Measurements from ENCODE around the gene EBF3. TPM values are rescaled to one million over a fixed set of nuclear protein-coding genes. Genes with fewer than 3 reads are reported as not detected.

EBF3 gene
- total and polyA plus RNA-seq, 4 donors = 14.3 to 166 (median 116) TPM

DNA sequence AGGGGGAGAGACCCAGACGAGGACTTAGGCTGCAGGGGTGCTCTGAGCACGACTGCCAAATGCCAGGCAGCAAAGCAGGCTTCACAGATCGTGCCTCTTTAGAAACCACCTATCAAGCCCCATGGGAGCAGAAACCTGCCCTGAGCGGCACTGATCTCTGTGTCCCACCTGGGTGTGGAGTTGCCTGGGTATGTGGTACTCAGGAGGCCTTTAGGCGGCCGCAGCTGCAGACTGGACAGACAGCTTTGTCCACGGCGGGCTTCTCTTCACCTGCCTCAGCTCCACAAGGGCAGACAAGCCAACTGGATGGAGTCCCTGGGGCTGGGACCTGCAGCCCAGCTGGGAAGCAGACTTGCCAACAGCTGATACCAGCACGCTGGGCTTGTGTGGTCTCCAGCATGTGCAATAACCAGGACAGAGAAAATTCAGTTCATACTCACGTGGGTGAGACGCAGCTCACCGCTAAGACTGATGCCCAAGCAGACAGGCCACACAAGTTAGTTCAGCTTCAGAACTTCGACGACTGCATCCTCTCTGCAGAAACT lies 163.2 kb downstream of the EBF3 start:
- 66% methylated on average over 12 of the region's 14 CpGs for WGBS (ENCODE audit: insufficient coverage)
- Histone ChIP-seq H3K27me3 (ENCODE audit: control insufficient read depth, insufficient read depth, low read length) (no peaks in the 10 kb centered on the region), H3K36me3 (ENCODE audit: control insufficient read depth, insufficient read depth, low read length) (no peaks in the 10 kb centered on the region), H3K4me3 (ENCODE audit: low read depth, low read length) (no peak overlapping the region), H3K27ac (ENCODE audit: low read depth, low read length) (no peak overlapping the region), H3K4me1 (ENCODE audit: control insufficient read depth, insufficient read depth, low read length) (peaks cover 14% of the 10 kb centered on the region), H3K9me3 (ENCODE audit: control insufficient read depth, insufficient read depth, low read length) (peaks cover 9% of the 10 kb centered on the region)
- DNase-seq (ENCODE audit: low read depth in 4 of 6, low spot score in 6 of 6) = no peak

- WGBS (ENCODE audit: insufficient coverage) = 38% methylated on average over 3 of the region's 3 CpGs
Observed at GRCh38 chr10:129799942-129800341, 164.1 kb downstream of the EBF3 start.

DNA sequence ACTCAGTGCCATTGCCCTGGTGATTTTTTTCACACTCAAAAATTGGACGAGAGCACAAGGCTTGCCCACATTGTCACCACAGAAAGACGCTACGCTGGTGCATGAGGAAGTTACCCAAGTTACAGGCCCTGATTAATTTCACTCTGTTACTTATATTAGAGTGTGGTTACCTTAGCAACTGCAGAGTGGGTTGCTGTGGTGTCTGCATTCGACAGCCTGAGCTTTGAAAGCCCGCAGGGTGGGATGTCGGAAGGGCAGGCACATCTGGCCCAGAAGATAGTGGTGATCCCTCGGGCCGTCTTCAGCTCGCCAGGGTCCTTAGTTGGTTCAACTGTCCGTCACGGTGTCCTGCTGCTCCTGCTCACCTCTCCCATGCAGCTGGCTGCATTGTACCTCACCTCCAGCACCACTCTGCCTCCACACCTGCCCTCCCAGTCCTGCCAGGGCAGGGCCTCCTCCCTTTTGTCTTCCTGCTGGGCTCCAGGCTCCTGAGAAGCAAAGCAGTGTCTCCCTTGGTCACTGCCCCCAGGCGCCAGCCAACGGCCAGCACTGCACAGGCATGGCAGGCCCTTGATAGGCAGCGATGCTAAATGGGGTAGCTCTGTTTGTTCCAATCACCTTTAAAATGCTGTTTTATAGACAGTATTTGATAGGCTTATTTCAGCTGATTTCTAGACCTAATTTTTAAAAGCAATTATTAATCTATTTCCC lies 167.2 kb downstream of the EBF3 start:
- no peak overlapping the region for H3K27ac ChIP-seq (ENCODE audit: low read depth, low read length)
- no peaks in the 10 kb centered on the region for H3K27me3 ChIP-seq (ENCODE audit: control insufficient read depth, insufficient read depth, low read length)
- no peak overlapping the region for H3K4me3 ChIP-seq (ENCODE audit: low read depth, low read length)
- DNase-seq (ENCODE audit: low read depth in 4 of 6, low spot score in 6 of 6) = peak in 2 of 6 donors; percentile 17 to 80
- peaks cover 36% of the 10 kb centered on the region for H3K4me1 ChIP-seq (ENCODE audit: control insufficient read depth, insufficient read depth, low read length)
- H3K9me3 ChIP-seq (ENCODE audit: control insufficient read depth, insufficient read depth, low read length) = peaks cover 5% of the 10 kb centered on the region
- H3K36me3 ChIP-seq (ENCODE audit: control insufficient read depth, insufficient read depth, low read length) = no peaks in the 10 kb centered on the region
- 61% methylated on average over 8 of the region's 14 CpGs for WGBS (ENCODE audit: insufficient coverage)

More at GRCh38 chr10:129799942-129800341, 164.1 kb downstream of the EBF3 start:
- peaks cover 15% of the 10 kb centered on the region for H3K4me1 ChIP-seq (ENCODE audit: control insufficient read depth, insufficient read depth, low read length)
- no peak for DNase-seq (ENCODE audit: low read depth in 4 of 6, low spot score in 6 of 6)
- no peak overlapping the region for H3K4me3 ChIP-seq (ENCODE audit: low read depth, low read length)
- peaks cover 9% of the 10 kb centered on the region for H3K9me3 ChIP-seq (ENCODE audit: control insufficient read depth, insufficient read depth, low read length)
- H3K27ac ChIP-seq (ENCODE audit: low read depth, low read length) = no peak overlapping the region
- no peaks in the 10 kb centered on the region for H3K36me3 ChIP-seq (ENCODE audit: control insufficient read depth, insufficient read depth, low read length)
- H3K27me3 ChIP-seq (ENCODE audit: control insufficient read depth, insufficient read depth, low read length) = no peaks in the 10 kb centered on the region

- 85% methylated on average over 11 of the region's 22 CpGs for WGBS (ENCODE audit: insufficient coverage)
- H3K27me3 ChIP-seq (ENCODE audit: control insufficient read depth, insufficient read depth, low read length) = no peaks in the 10 kb centered on the region
- peaks cover 30% of the 10 kb centered on the region for H3K4me1 ChIP-seq (ENCODE audit: control insufficient read depth, insufficient read depth, low read length)
- peak in 1 of 6 donors; percentile 69 for DNase-seq (ENCODE audit: low read depth in 4 of 6, low spot score in 6 of 6)
- no peak overlapping the region for H3K27ac ChIP-seq (ENCODE audit: low read depth, low read length)
- H3K4me3 ChIP-seq (ENCODE audit: low read depth, low read length) = no peak overlapping the region
- no peaks in the 10 kb centered on the region for H3K36me3 ChIP-seq (ENCODE audit: control insufficient read depth, insufficient read depth, low read length)
- peaks cover 5% of the 10 kb centered on the region for H3K9me3 ChIP-seq (ENCODE audit: control insufficient read depth, insufficient read depth, low read length)
Observed at GRCh38 chr10:129793996-129794395, 170.1 kb downstream of the EBF3 start.

DNA sequence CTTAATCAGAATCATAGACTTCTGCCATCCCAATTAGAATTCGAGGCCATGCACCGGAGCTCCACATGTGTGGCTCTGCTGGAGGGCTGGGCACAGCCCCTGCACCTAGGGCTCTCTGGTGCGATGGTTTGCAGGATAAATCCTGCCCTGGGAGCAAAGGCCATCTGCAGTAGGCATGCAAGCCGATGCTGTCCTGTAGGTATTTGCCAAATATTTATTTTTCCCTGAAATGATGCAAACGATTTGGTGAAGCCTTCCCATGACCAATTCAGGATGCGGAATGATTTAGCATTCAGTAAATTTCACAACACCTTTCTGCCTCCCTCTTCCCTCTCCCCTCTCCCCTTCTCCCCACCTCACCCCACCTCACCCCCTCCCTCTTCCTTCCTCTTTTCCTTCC lies 170.6 kb downstream of the EBF3 start:
- H3K4me3 ChIP-seq (ENCODE audit: low read depth, low read length) = no peak overlapping the region
- no peaks in the 10 kb centered on the region for H3K36me3 ChIP-seq (ENCODE audit: control insufficient read depth, insufficient read depth, low read length)
- H3K4me1 ChIP-seq (ENCODE audit: control insufficient read depth, insufficient read depth, low read length) = peaks cover 30% of the 10 kb centered on the region
- no peak for DNase-seq (ENCODE audit: low read depth in 4 of 6, low spot score in 6 of 6)
- H3K27me3 ChIP-seq (ENCODE audit: control insufficient read depth, insufficient read depth, low read length) = no peaks in the 10 kb centered on the region
- no peak overlapping the region for H3K27ac ChIP-seq (ENCODE audit: low read depth, low read length)
- peaks cover under 1% of the 10 kb centered on the region for H3K9me3 ChIP-seq (ENCODE audit: control insufficient read depth, insufficient read depth, low read length)
- 86% methylated on average over 6 of the region's 6 CpGs for WGBS (ENCODE audit: insufficient coverage)

- DNase-seq (ENCODE audit: low read depth in 4 of 6, low spot score in 6 of 6) = no peak
- 88% methylated on average over 9 of the region's 10 CpGs for WGBS (ENCODE audit: insufficient coverage)
- Histone ChIP-seq H3K4me3 (ENCODE audit: low read depth, low read length) (no peak overlapping the region), H3K27ac (ENCODE audit: low read depth, low read length) (no peak overlapping the region), H3K27me3 (ENCODE audit: control insufficient read depth, insufficient read depth, low read length) (no peaks in the 10 kb centered on the region), H3K36me3 (ENCODE audit: control insufficient read depth, insufficient read depth, low read length) (no peaks in the 10 kb centered on the region), H3K9me3 (ENCODE audit: control insufficient read depth, insufficient read depth, low read length) (no peaks in the 10 kb centered on the region), H3K4me1 (ENCODE audit: control insufficient read depth, insufficient read depth, low read length) (peaks cover 30% of the 10 kb centered on the region)
Observed at GRCh38 chr10:129792864-129793263, 171.2 kb downstream of the EBF3 start.

GRCh38 chr10:129792141-129792540 lies 171.9 kb downstream of the EBF3 start:
- DNase-seq (ENCODE audit: low read depth in 4 of 6, low spot score in 6 of 6) = peak in 5 of 6 donors; percentile 13 to 94 (median 21)
- Histone ChIP-seq H3K27ac (ENCODE audit: low read depth, low read length) (no peak overlapping the region), H3K4me3 (ENCODE audit: low read depth, low read length) (no peak overlapping the region), H3K27me3 (ENCODE audit: control insufficient read depth, insufficient read depth, low read length) (no peaks in the 10 kb centered on the region), H3K36me3 (ENCODE audit: control insufficient read depth, insufficient read depth, low read length) (no peaks in the 10 kb centered on the region), H3K4me1 (ENCODE audit: control insufficient read depth, insufficient read depth, low read length) (peaks cover 26% of the 10 kb centered on the region), H3K9me3 (ENCODE audit: control insufficient read depth, insufficient read depth, low read length) (no peaks in the 10 kb centered on the region)
- WGBS (ENCODE audit: insufficient coverage) = 79% methylated on average over 5 of the region's 7 CpGs

DNA sequence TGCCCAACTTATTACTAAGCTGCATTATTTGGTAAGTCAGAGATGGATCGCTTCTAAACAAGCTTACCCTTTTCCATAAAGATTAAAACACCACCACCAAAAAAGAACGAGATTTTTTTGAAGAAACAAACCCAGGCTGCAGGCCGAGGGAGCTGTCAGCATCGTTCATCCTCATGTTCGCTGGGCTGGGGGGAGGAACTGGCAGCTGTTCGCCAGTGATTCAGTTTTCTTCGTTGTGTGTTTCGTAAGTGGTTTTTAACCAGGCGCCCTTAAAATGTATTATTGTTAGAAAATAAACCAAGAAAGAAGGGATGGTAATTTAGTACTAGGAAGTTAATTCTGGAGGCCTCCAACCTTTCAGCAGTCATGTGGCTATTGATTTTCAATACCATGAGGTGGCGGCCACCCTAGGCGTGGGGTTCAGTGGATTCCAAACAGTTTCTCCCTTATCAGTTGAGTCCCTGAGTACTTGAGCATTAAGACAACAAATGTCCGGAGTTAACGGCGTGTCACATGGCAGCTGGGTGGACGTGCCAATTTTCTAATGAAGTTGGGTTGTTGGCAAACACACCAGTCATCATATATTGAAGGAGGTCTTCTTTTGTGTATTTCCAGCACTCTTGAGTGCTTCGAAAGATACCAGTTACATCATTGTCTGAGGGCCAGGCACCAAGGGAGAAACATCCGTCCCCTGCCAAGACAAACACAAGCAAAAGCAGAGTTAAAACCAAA lies 173.2 kb downstream of the EBF3 start:
- Histone ChIP-seq H3K4me3 (ENCODE audit: low read depth, low read length) (no peak overlapping the region), H3K27me3 (ENCODE audit: control insufficient read depth, insufficient read depth, low read length) (no peaks in the 10 kb centered on the region), H3K4me1 (ENCODE audit: control insufficient read depth, insufficient read depth, low read length) (peaks cover 24% of the 10 kb centered on the region), H3K36me3 (ENCODE audit: control insufficient read depth, insufficient read depth, low read length) (no peaks in the 10 kb centered on the region), H3K9me3 (ENCODE audit: control insufficient read depth, insufficient read depth, low read length) (no peaks in the 10 kb centered on the region), H3K27ac (ENCODE audit: low read depth, low read length) (no peak overlapping the region)
- peak in 2 of 6 donors; percentile 18 to 63 for DNase-seq (ENCODE audit: low read depth in 4 of 6, low spot score in 6 of 6)
- WGBS (ENCODE audit: insufficient coverage) = 90% methylated on average over 8 of the region's 17 CpGs

DNA sequence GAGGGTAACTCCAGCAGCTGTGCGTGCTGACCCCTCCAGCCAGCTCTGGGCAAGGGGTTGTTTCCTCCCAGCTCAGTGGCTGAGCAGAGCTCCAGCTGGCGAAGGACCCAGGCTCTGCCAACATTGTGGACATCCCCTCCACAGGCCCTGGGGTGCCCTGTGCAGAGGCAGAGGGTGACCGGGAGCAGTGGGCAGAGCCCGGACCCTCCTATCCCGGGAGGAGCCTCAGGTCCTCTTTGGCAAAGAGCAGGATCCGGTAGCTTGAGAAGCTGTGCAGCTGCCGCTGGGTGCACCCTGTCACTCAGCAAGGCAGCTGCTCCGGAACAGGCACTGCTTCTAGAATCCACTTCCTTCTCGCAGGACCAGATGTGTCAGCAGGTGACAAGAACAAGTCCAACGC lies 175.9 kb downstream of the EBF3 start:
- WGBS (ENCODE audit: insufficient coverage) = 95% methylated on average over 9 of the region's 10 CpGs
- Histone ChIP-seq H3K27me3 (ENCODE audit: control insufficient read depth, insufficient read depth, low read length) (no peaks in the 10 kb centered on the region), H3K9me3 (ENCODE audit: control insufficient read depth, insufficient read depth, low read length) (no peaks in the 10 kb centered on the region), H3K4me3 (ENCODE audit: low read depth, low read length) (no peak overlapping the region), H3K4me1 (ENCODE audit: control insufficient read depth, insufficient read depth, low read length) (peaks cover 10% of the 10 kb centered on the region), H3K27ac (ENCODE audit: low read depth, low read length) (no peak overlapping the region), H3K36me3 (ENCODE audit: control insufficient read depth, insufficient read depth, low read length) (peaks cover 6% of the 10 kb centered on the region)
- DNase-seq (ENCODE audit: low read depth in 4 of 6, low spot score in 6 of 6) = no peak
